Mesendoderm (in vitro differentiated cells): ENCODE results near the gene HDHD3.
A peak's percentile ranks its signal among the peaks of the same experiment; 100 is the strongest.

Experiments used
- DNase-seq: peaks from one replicate; pipeline ENCODE4 v3.0.0; 2013
- H2AK5ac ChIP-seq: 2 replicates; pipeline ENCODE4 v1.6.1; 2013; ENCODE audit warnings: low read length, inconsistent platforms
- H2BK120ac ChIP-seq: 2 replicates; pipeline ENCODE4 v1.6.1; 2013; ENCODE audit warnings: low read depth, mild to moderate bottlenecking, low read length, moderate library complexity, mixed read lengths
- H2BK15ac ChIP-seq: replicated peaks from 2 replicates; pipeline ENCODE4 v1.6.1; 2013; ENCODE audit warnings: low read depth, mild to moderate bottlenecking, moderate library complexity
- H2BK5ac ChIP-seq: 2 replicates; pipeline ENCODE4 v1.6.1; 2013; ENCODE audit warnings: low read length, inconsistent platforms
- H3K18ac ChIP-seq: 2 replicates; pipeline ENCODE4 v1.6.1; 2013; ENCODE audit warnings: mild to moderate bottlenecking, low read length, mixed read lengths
- H3K23ac ChIP-seq: one replicate; pipeline ENCODE4 v1.6.1; 2013; ENCODE audit warnings: low read length
- H3K27ac ChIP-seq: 2 replicates; pipeline ENCODE4 v1.5.1; 2013; ENCODE audit warnings: low read depth, mild to moderate bottlenecking, inconsistent platforms, low read length, moderate library complexity
- H3K27me3 ChIP-seq: 2 replicates; pipeline ENCODE4 v1.6.1; 2013; ENCODE audit warnings: low read length, control low read depth, mild to moderate bottlenecking, inconsistent platforms; ENCODE audit not compliant: insufficient read depth, poor library complexity
- H3K36me3 ChIP-seq: 2 replicates; pipeline ENCODE4 v1.6.1; 2013; ENCODE audit warnings: low read length, inconsistent platforms; ENCODE audit not compliant: control insufficient read depth, insufficient read depth
- H3K4ac ChIP-seq: one replicate; pipeline ENCODE4 v1.6.1; 2013; ENCODE audit warnings: low read depth, mild to moderate bottlenecking, low read length, moderate library complexity
- H3K4me1 ChIP-seq: 2 replicates; pipeline ENCODE4 v1.6.1; 2013; ENCODE audit warnings: low read depth, low read length, inconsistent platforms; ENCODE audit not compliant: control insufficient read depth
- H3K4me2 ChIP-seq: 2 replicates; pipeline ENCODE4 v1.6.1; 2013; ENCODE audit warnings: low read length
- H3K4me3 ChIP-seq: 2 replicates; pipeline ENCODE4 v1.5.1; 2013; ENCODE audit warnings: mild to moderate bottlenecking, low read length
- H3K56ac ChIP-seq: one replicate; pipeline ENCODE4 v1.6.1; 2013; ENCODE audit warnings: low read length
- H3K79me1 ChIP-seq: 2 replicates; pipeline ENCODE4 v1.6.1; 2013; ENCODE audit warnings: low read length, inconsistent platforms
- H3K79me2 ChIP-seq: 2 replicates; pipeline ENCODE4 v1.6.1; 2013; ENCODE audit warnings: mild to moderate bottlenecking, low read length; ENCODE audit not compliant: control insufficient read depth, insufficient read depth
- H3K9ac ChIP-seq: 2 replicates; pipeline ENCODE4 v1.6.1; 2013; ENCODE audit warnings: low read length, inconsistent platforms
- H4K5ac ChIP-seq: one replicate; pipeline ENCODE4 v1.6.1; 2013; ENCODE audit warnings: low read length
- H4K8ac ChIP-seq: one replicate; pipeline ENCODE4 v1.6.1; 2013; ENCODE audit warnings: low read depth, mild to moderate bottlenecking, control low read depth, low read length, moderate library complexity
- WGBS: extraction: QIAGEN DNeasy Blood & Tissue Kit; methylation state at CpG from one replicate; pipeline ENCODE4 v1.1.7; 2013; ENCODE audit warnings: low lambda C conversion rate, missing lambda C conversion rate; ENCODE audit not compliant: insufficient coverage; ENCODE audit errors: extremely low coverage; 5-methylcytosine and 5-hydroxymethylcytosine counted together

The HDHD3 gene

DNA sequence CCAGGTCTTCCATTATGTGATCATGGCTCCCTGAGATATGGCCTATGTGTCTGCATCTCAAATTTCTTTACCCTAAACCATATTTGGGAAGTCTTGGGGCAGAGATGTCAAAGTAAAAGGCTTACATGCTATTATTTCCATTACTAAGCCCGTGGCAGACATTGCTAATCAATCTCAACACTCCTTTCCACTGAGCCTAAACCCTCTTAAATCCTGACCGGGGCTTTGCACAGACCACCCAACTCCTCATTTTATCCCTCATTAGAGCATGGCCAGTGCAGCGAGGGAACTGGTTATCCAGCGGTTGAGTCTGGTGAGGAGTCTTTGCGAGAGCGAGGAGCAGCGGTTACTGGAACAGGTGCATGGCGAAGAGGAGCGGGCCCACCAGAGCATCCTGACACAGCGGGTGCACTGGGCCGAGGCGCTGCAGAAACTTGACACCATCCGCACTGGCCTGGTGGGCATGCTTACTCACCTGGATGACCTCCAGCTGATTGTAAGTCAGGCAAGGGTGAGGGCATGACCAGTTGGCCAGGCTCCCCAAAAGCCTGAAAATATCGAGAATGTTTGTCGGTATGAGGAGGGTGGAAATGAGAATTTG is 16.4 kb downstream of the HDHD3 start:
- Histone ChIP-seq H2BK120ac (no peak overlapping the region), H3K4ac (no peak overlapping the region), H2BK15ac (no peak overlapping the region), H2BK5ac (no peak overlapping the region), H3K23ac (no peak overlapping the region), H3K79me2 (no peaks in the 10 kb centered on the region), H3K4me1 (no peaks in the 10 kb centered on the region), H3K4me2 (no peak overlapping the region), H3K56ac (no peak overlapping the region), H3K18ac (no peak overlapping the region), H3K4me3 (no peak overlapping the region), H3K36me3 (no peaks in the 10 kb centered on the region), H3K27ac (no peak overlapping the region), H4K8ac (no peak overlapping the region), H3K9ac (no peak overlapping the region), H2AK5ac (no peak overlapping the region), H3K79me1 (no peaks in the 10 kb centered on the region), H3K27me3 (no peaks in the 10 kb centered on the region), H4K5ac (no peak overlapping the region)
- no peak for DNase-seq
- no CpG with 5 or more reads among the region's 15 CpGs for WGBS

DNA sequence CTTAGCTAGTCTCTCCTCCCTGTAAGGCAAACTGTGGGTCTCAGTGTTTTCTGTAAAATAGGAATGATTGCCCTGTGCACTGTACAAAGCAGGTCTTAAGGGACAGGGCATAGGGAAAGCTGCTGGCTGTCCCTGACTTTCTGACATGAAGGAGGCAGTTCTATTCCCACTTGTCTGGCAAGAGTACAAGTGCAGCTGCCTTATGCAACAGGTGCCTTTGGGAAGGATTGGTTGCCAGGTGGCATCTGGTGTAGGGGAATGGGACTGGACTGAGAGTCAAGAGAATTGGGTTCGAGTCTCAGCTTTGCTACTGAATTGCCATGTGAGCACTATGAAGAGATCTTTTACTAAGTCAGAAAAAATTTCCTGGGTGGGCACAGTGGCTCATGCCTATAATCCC is 17.4 kb downstream of the HDHD3 start:
- Histone ChIP-seq H3K4me1 (no peaks in the 10 kb centered on the region), H4K8ac (no peak overlapping the region), H3K9ac (no peak overlapping the region), H3K4ac (no peak overlapping the region), H3K79me2 (no peaks in the 10 kb centered on the region), H3K79me1 (no peaks in the 10 kb centered on the region), H3K27me3 (no peaks in the 10 kb centered on the region), H2BK5ac (no peak overlapping the region), H2BK120ac (no peak overlapping the region), H3K56ac (no peak overlapping the region), H2BK15ac (no peak overlapping the region), H3K27ac (no peak overlapping the region), H3K4me2 (no peak overlapping the region), H3K23ac (no peak overlapping the region), H3K18ac (no peak overlapping the region), H3K36me3 (no peaks in the 10 kb centered on the region), H3K4me3 (no peak overlapping the region), H2AK5ac (no peak overlapping the region), H4K5ac (no peak overlapping the region)
- no peak for DNase-seq
- no CpG with 5 or more reads among the region's 1 CpG for WGBS

DNA sequence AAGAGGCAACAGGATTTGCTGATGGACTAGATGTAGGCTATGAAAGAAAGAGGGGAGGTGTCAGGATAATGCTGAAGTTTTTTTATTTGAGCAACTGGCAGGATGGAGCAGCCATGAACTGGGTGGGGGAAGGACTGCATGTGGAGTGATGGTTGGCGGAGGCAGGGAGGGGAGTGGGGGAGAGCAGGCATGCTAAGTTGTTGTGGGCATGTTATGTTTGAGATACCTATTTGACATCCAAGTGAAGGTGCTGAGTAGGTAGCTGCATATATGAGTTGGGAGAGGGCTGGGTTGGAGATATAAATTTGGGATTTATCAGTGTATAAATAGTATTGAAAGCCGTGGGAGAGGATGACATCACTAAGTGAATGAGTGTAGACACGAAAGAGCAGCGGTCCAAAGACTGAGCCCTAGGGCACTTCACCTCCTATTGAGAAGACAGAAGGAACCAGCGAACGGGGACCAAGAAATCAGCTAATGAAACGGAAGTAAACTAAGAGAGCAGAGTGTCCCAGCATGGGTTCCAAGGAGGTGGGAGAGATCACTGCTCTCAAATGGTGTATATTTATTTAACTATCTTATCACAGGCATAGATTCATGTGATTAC is 20.0 kb downstream of the HDHD3 start:
- Histone ChIP-seq H3K79me2 (no peaks in the 10 kb centered on the region), H3K27ac (no peak overlapping the region), H3K18ac (no peak overlapping the region), H3K23ac (no peak overlapping the region), H2AK5ac (no peak overlapping the region), H3K4me1 (no peaks in the 10 kb centered on the region), H3K27me3 (no peaks in the 10 kb centered on the region), H3K4ac (no peak overlapping the region), H3K4me2 (no peak overlapping the region), H3K56ac (no peak overlapping the region), H3K36me3 (no peaks in the 10 kb centered on the region), H2BK120ac (no peak overlapping the region), H3K79me1 (no peaks in the 10 kb centered on the region), H3K4me3 (no peak overlapping the region), H2BK5ac (no peak overlapping the region), H2BK15ac (no peak overlapping the region), H4K8ac (no peak overlapping the region), H3K9ac (no peak overlapping the region), H4K5ac (no peak overlapping the region)
- DNase-seq = no peak
- no CpG with 5 or more reads among the region's 7 CpGs for WGBS

DNA sequence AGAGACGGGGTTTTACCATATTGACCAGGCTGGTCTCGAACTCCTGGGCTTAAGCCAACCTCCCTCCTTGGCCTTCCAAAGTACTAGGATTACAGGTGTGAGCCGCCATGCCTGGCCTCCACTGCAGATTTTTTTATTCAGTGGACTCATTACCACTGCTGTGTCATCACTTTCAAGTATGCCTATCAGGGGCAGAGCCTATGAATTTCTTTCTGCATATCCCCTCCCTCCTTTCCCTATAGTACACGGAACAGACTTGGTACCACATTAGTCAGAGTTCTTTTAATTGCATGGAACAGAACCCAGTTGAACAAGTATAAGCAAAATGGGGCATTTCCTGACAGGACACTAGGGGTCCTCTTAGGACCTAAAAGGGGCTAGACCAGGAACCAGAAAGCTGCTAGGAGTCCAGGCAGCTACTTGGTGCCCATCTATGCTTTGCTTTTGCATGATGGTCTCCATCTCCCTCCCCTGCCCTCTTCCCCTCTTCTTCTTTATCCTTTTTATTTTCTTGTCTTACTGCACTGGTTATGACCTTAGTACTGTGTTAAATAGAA is 21.7 kb downstream of the HDHD3 start:
- Histone ChIP-seq H3K4me1 (no peaks in the 10 kb centered on the region), H2BK120ac (no peak overlapping the region), H4K5ac (no peak overlapping the region), H3K27me3 (peaks cover 2% of the 10 kb centered on the region), H3K4me3 (no peak overlapping the region), H3K4me2 (no peak overlapping the region), H2AK5ac (no peak overlapping the region), H3K23ac (no peak overlapping the region), H2BK15ac (no peak overlapping the region), H3K79me2 (no peaks in the 10 kb centered on the region), H3K79me1 (no peaks in the 10 kb centered on the region), H3K27ac (no peak overlapping the region), H2BK5ac (no peak overlapping the region), H3K9ac (no peak overlapping the region), H4K8ac (no peak overlapping the region), H3K18ac (no peak overlapping the region), H3K56ac (no peak overlapping the region), H3K4ac (no peak overlapping the region), H3K36me3 (no peaks in the 10 kb centered on the region)
- WGBS = no CpG with 5 or more reads among the region's 4 CpGs
- DNase-seq = peak; percentile 54

DNA sequence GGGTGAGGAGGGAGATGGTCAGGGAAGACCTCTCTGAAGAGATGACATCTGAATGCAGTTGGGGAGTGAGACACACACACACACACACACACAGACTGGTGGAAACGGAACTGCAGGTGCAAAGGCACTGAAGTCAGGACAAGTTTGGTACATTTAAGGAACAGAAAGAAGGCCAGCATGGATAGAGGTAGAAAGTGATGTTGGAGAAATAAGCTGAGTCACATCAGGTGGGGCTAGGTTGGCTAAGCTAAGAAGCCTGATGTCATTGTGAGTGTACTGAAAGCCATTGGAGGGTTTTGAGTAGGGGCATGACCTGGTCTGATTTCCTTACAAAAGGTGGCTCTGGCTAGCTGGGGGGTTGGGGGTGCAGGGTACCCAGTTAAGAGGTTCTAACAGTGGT is 24.4 kb downstream of the HDHD3 start:
- Histone ChIP-seq H3K4ac (no peak overlapping the region), H3K79me2 (no peaks in the 10 kb centered on the region), H3K4me1 (no peaks in the 10 kb centered on the region), H3K18ac (no peak overlapping the region), H3K9ac (no peak overlapping the region), H2BK120ac (no peak overlapping the region), H2AK5ac (no peak overlapping the region), H4K8ac (no peak overlapping the region), H4K5ac (no peak overlapping the region), H3K4me2 (no peak overlapping the region), H2BK15ac (no peak overlapping the region), H3K27me3 (peaks cover 10% of the 10 kb centered on the region), H3K27ac (no peak overlapping the region), H2BK5ac (no peak overlapping the region), H3K36me3 (no peaks in the 10 kb centered on the region), H3K56ac (no peak overlapping the region), H3K79me1 (no peaks in the 10 kb centered on the region), H3K4me3 (no peak overlapping the region), H3K23ac (no peak overlapping the region)
- WGBS = no CpG with 5 or more reads among the region's 1 CpG
- DNase-seq = no peak

DNA sequence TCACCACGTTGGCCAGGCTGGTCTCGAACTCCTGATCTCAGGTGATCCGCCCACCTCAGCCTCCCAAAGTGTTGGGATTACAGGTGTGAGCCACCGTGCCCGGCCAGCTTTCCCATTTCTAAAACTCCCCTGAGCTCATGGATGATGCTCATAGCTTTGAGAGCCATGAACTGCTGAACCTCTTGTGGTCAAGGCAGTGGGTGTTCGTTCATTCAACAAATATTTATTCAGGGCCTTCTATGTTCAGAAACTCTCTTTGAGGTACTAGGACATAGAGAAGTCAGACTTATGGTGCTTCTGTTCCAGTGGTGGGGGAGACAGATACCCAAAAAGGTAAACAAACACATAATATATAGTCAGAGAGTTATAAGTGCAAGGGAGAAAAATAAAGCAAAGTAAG is 24.8 kb downstream of the HDHD3 start:
- Histone ChIP-seq H3K27me3 (peaks cover 10% of the 10 kb centered on the region), H3K4me1 (no peaks in the 10 kb centered on the region), H2BK120ac (no peak overlapping the region), H2BK15ac (no peak overlapping the region), H3K4me3 (no peak overlapping the region), H3K27ac (no peak overlapping the region), H2BK5ac (no peak overlapping the region), H3K4ac (no peak overlapping the region), H3K36me3 (no peaks in the 10 kb centered on the region), H3K23ac (no peak overlapping the region), H3K18ac (no peak overlapping the region), H2AK5ac (no peak overlapping the region), H4K8ac (no peak overlapping the region), H4K5ac (no peak overlapping the region), H3K79me1 (no peaks in the 10 kb centered on the region), H3K9ac (no peak overlapping the region), H3K4me2 (no peak overlapping the region), H3K79me2 (no peaks in the 10 kb centered on the region), H3K56ac (no peak overlapping the region)
- no peak for DNase-seq
- no CpG with 5 or more reads among the region's 6 CpGs for WGBS
